Type B pancreatic cell (in vitro differentiated cells): Measurements from ENCODE around the gene THOC2. TPM values are rescaled to one million over a fixed set of nuclear protein-coding genes. Genes with fewer than 3 reads are reported as not detected.
"Not testable (repeated sequence)": the region's sequence is repeated elsewhere in the genome, so short reads cannot be mapped to it uniquely, and the experiment has no call there.

ENCODE experiments used
- DNase-seq: peaks from one replicate; pipeline ENCODE4 v3.0.0; 2021; ENCODE audit warnings: mixed read lengths; ENCODE audit not compliant: unreplicated experiment; ENCODE audit errors: extremely low spot score
- H3K27ac Mint-ChIP-seq: 2 replicates; pipeline ENCODE4 v1.8.0; 2021; ENCODE audit warnings: mild to moderate bottlenecking, mixed read lengths
- H3K27me3 Mint-ChIP-seq: 2 replicates; pipeline ENCODE4 v1.8.0; 2021; ENCODE audit warnings: mixed read lengths
- H3K36me3 Mint-ChIP-seq: 2 replicates; pipeline ENCODE4 v1.8.0; 2021; ENCODE audit warnings: mixed read lengths
- H3K4me1 Mint-ChIP-seq: one replicate; pipeline ENCODE4 v1.8.0; 2021; ENCODE audit warnings: mixed read lengths; ENCODE audit not compliant: unreplicated experiment
- H3K4me3 Mint-ChIP-seq: 2 replicates; pipeline ENCODE4 v1.8.0; 2021; ENCODE audit warnings: mild to moderate bottlenecking, mixed read lengths
- H3K9me3 Mint-ChIP-seq: 2 replicates; pipeline ENCODE4 v1.8.0; 2021; ENCODE audit warnings: mixed read lengths
- CTCF ChIP-seq: fragments of 200-600 bp; sonication (generic); conservative IDR thresholded peaks from 2 replicates; pipeline ENCODE4 v1.5.0; 2021; ENCODE audit warnings: antibody characterized with exemption, mild to moderate bottlenecking
- total RNA-seq: library from RNA; stranded (reverse); gene quantifications from 2 replicates; pipeline ENCODE4 v1.2.1, GENCODE V29; 2021; ENCODE audit warnings: low replicate concordance

The THOC2 gene
- total RNA-seq, 1 donor from 2014 or later = 96.2 TPM

GRCh38 chrX:123590842-123591486, 141.9 kb downstream of the THOC2 start:
- H3K27me3 Mint-ChIP-seq = no peaks in the 10 kb centered on the region
- no peaks in the 10 kb centered on the region for H3K9me3 Mint-ChIP-seq
- no peak for DNase-seq
- no peaks in the 10 kb centered on the region for H3K36me3 Mint-ChIP-seq
- no peaks in the 10 kb centered on the region for H3K4me1 Mint-ChIP-seq
- no peak for TF ChIP-seq CTCF
- no peak overlapping the region for H3K27ac Mint-ChIP-seq
- peak overlapping the region; percentile 1 for H3K4me3 Mint-ChIP-seq

- Mint-ChIP-seq H3K9me3 (no peaks in the 10 kb centered on the region), H3K27ac (no peak overlapping the region), H3K27me3 (no peaks in the 10 kb centered on the region), H3K4me3 (no peak overlapping the region), H3K4me1 (no peaks in the 10 kb centered on the region), H3K36me3 (no peaks in the 10 kb centered on the region)
- DNase-seq = no peak
- TF ChIP-seq CTCF = no peak
These were observed 144.1 kb downstream of the THOC2 start for GRCh38 chrX:123588723-123589122.

GRCh38 chrX:123581586-123581985, 151.3 kb downstream of the THOC2 start:
- Mint-ChIP-seq H3K4me1 (no peaks in the 10 kb centered on the region), H3K9me3 (no peaks in the 10 kb centered on the region), H3K27me3 (no peaks in the 10 kb centered on the region), H3K36me3 (no peaks in the 10 kb centered on the region), H3K4me3 (no peak overlapping the region), H3K27ac (no peak overlapping the region)
- TF ChIP-seq CTCF = no peak
- no peak for DNase-seq

DNA sequence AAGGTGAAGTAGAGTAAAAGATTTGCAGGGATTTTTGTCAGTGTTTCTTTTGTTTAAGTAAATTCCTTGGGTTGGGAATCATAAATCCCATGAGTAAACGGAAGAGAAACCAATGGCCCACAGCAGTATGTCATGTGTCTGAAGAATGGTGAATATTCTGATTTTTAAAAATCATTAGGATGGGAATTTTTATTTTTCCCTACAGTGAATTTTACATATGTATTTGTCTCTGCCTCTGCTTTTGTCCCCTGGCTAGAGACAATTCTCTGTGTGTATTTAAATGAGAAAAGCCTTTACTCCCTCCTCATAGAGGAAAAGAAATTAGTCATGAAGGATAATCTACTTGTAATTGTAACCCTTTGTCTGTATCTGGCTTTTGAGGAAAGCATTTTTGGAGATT, 152.1 kb downstream of the THOC2 start:
- Mint-ChIP-seq H3K4me1 (no peaks in the 10 kb centered on the region), H3K9me3 (no peaks in the 10 kb centered on the region), H3K4me3 (no peak overlapping the region), H3K27me3 (no peaks in the 10 kb centered on the region), H3K27ac (no peak overlapping the region), H3K36me3 (no peaks in the 10 kb centered on the region)
- TF ChIP-seq CTCF = no peak
- no peak for DNase-seq

- H3K27me3 Mint-ChIP-seq, H3K36me3 Mint-ChIP-seq, H3K4me1 Mint-ChIP-seq, DNase-seq, H3K4me3 Mint-ChIP-seq, H3K27ac Mint-ChIP-seq: not testable (repeated sequence)
- H3K9me3 Mint-ChIP-seq = peaks cover 10% of the 10 kb centered on the region
These were observed 158.8 kb downstream of the THOC2 start for GRCh38 chrX:123574027-123574426.

- Mint-ChIP-seq H3K4me3 (peak overlapping the region; percentile 27), H3K27me3 (no peaks in the 10 kb centered on the region), H3K27ac (peak overlapping the region; percentile 90), H3K9me3 (peaks cover 10% of the 10 kb centered on the region), H3K36me3 (no peaks in the 10 kb centered on the region), H3K4me1 (no peaks in the 10 kb centered on the region)
- no peak for TF ChIP-seq CTCF
- DNase-seq = no peak
These were observed 162.8 kb downstream of the THOC2 start for GRCh38 chrX:123570011-123570590.
